Esophagus squamous epithelium (tissue), 4 donors: Measurements from ENCODE around the gene HK2.

Experiments
- POLR2A ChIP-seq, 4 donors: fragments of 450-650 bp; IDR thresholded peaks; one replicate each; pipeline ENCODE4 v1.6.1; 2017; ENCODE audit warnings: antibody characterized with exemption in 4 of 4, mild to moderate bottlenecking in 4 of 4, moderate library complexity in 3 of 4
- TF ChIP-seq, protein P1 (sequence below), 6 experiments: fragments of 450-650 bp in 4 of 6; fragments of 200-600 bp in 2 of 6; sonication (generic) in 2 of 6; IDR thresholded peaks; one replicate each; pipeline ENCODE4 v1.5.1; 2016 to 2019; ENCODE audit warnings: antibody characterized with exemption in 6 of 6, mild to moderate bottlenecking in 4 of 6, moderate library complexity in 4 of 6

- TF ChIP-seq POLR2A (IDR thresholded peaks at IDR 0.05): no peak
- TF ChIP-seq, protein P1, sequence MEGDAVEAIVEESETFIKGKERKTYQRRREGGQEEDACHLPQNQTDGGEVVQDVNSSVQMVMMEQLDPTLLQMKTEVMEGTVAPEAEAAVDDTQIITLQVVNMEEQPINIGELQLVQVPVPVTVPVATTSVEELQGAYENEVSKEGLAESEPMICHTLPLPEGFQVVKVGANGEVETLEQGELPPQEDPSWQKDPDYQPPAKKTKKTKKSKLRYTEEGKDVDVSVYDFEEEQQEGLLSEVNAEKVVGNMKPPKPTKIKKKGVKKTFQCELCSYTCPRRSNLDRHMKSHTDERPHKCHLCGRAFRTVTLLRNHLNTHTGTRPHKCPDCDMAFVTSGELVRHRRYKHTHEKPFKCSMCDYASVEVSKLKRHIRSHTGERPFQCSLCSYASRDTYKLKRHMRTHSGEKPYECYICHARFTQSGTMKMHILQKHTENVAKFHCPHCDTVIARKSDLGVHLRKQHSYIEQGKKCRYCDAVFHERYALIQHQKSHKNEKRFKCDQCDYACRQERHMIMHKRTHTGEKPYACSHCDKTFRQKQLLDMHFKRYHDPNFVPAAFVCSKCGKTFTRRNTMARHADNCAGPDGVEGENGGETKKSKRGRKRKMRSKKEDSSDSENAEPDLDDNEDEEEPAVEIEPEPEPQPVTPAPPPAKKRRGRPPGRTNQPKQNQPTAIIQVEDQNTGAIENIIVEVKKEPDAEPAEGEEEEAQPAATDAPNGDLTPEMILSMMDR (IDR thresholded peaks at IDR 0.05): no peak
Measured at GRCh38 chr2:74845991-74846390, 12.1 kb downstream of the HK2 start.
